ENCODE data around the gene ATN1. TPM values are rescaled to one million over a fixed set of nuclear protein-coding genes. Genes with fewer than 3 reads are reported as not detected.
A peak's percentile ranks its signal among the peaks of the same experiment; 100 is the strongest.
"Not testable (repeated sequence)": the region's sequence is repeated elsewhere in the genome, so short reads cannot be mapped to it uniquely, and the experiment has no call there.

ATN1 gene
- total RNA-seq, 4 donors from 2014 or later = 59.1 to 160 (median 112) TPM

GRCh38 chr12:6884539-6884938 is 43.2 kb upstream of the ATN1 start:
- Histone ChIP-seq H3K36me3 (no peaks in the 10 kb centered on the region), H3K27ac (no peak overlapping the region), H3K9me3 (no peaks in the 10 kb centered on the region), H3K4me3 (no peak overlapping the region), H3K27me3 (no peaks in the 10 kb centered on the region), H3K4me1 (peaks cover 4 to 17% (median 8%) of the 10 kb centered on the region in 4 donors)
- intact Hi-C loops (cut with DNase I; ENCODE audit: low total_unique reads) (no loop called here), in situ Hi-C loops (cut with MboI; ENCODE audit: low pct_ligation_motif_present in 1 of 4, low pct_unique_long_range_greater_than_20kb in 1 of 4, low sequenced_read_pairs in 3 of 4) (no loop called here)
- no peak for TF ChIP-seq POLR2AphosphoS5 (IDR thresholded peaks at IDR 0.05)
- no peak for TF ChIP-seq POLR2A (IDR thresholded peaks at IDR 0.05)
- no peak for TF ChIP-seq CTCF (IDR thresholded peaks at IDR 0.05)
- no peak for TF ChIP-seq EP300 (IDR thresholded peaks at IDR 0.05; ENCODE audit: low read depth)
- WGBS, 2 donors (ENCODE audit: low coverage in 1 of 2) = 75 to 85% methylated on average over 4 to 22 of the region's 22 CpGs
- no peak for DNase-seq

GRCh38 chr12:6886206-6886999 is 41.4 kb upstream of the ATN1 start:
- DNase-seq; H3K36me3 ChIP-seq; intact Hi-C loops (cut with DNase I; ENCODE audit: low total_unique reads); H3K9me3 ChIP-seq; H3K4me3 ChIP-seq; H3K27me3 ChIP-seq; in situ Hi-C loops (cut with MboI; ENCODE audit: low pct_ligation_motif_present in 1 of 4, low pct_unique_long_range_greater_than_20kb in 1 of 4, low sequenced_read_pairs in 3 of 4): not testable (repeated sequence)
- peaks cover 3 to 18% (median 10%) of the 10 kb centered on the region in 4 donors for H3K4me1 ChIP-seq
- peak overlapping the region in 3 of 4 donors; percentile 23 to 28 (median 27) for H3K27ac ChIP-seq
- WGBS, 2 donors (ENCODE audit: low coverage in 1 of 2) = 68 to 77% methylated on average over 5 to 11 of the region's 15 CpGs

- in situ Hi-C loops (cut with MboI; ENCODE audit: low pct_ligation_motif_present in 1 of 4, low pct_unique_long_range_greater_than_20kb in 1 of 4, low sequenced_read_pairs in 3 of 4) = no loop called here
- no peak overlapping the region for H3K4me3 ChIP-seq
- TF ChIP-seq CTCF (IDR thresholded peaks at IDR 0.05) (no peak), POLR2A (IDR thresholded peaks at IDR 0.05) (no peak), EP300 (IDR thresholded peaks at IDR 0.05; ENCODE audit: low read depth) (no peak)
- H3K9me3 ChIP-seq = no peaks in the 10 kb centered on the region
- no peak for DNase-seq
- intact Hi-C loops (cut with DNase I; ENCODE audit: low total_unique reads) = no loop called here
- no peaks in the 10 kb centered on the region for H3K36me3 ChIP-seq
- peaks cover 3 to 21% (median 16%) of the 10 kb centered on the region in 4 donors for H3K4me1 ChIP-seq
- 61 to 63% methylated on average over 5 to 8 of the region's 8 CpGs for WGBS, 2 donors (ENCODE audit: low coverage in 1 of 2)
- H3K27ac ChIP-seq = peak overlapping the region; percentile 23 to 39 (median 28)
- H3K27me3 ChIP-seq = no peaks in the 10 kb centered on the region
Observed at GRCh38 chr12:6887460-6887859, 40.3 kb upstream of the ATN1 start.

GRCh38 chr12:6888360-6888759 is 39.4 kb upstream of the ATN1 start:
- DNase-seq = no peak
- Histone ChIP-seq H3K36me3 (no peaks in the 10 kb centered on the region), H3K27me3 (no peaks in the 10 kb centered on the region), H3K9me3 (no peaks in the 10 kb centered on the region), H3K27ac (no peak overlapping the region), H3K4me1 (peaks cover 3 to 21% (median 16%) of the 10 kb centered on the region in 4 donors), H3K4me3 (no peak overlapping the region)
- TF ChIP-seq CTCF (IDR thresholded peaks at IDR 0.05) (no peak), POLR2A (IDR thresholded peaks at IDR 0.05) (no peak), POLR2AphosphoS5 (IDR thresholded peaks at IDR 0.05) (no peak), EP300 (IDR thresholded peaks at IDR 0.05; ENCODE audit: low read depth) (no peak)
- 70 to 92% methylated on average over 1 to 2 of the region's 2 CpGs for WGBS, 2 donors (ENCODE audit: low coverage in 1 of 2)
- in situ Hi-C loops (cut with MboI; ENCODE audit: low pct_ligation_motif_present in 1 of 4, low pct_unique_long_range_greater_than_20kb in 1 of 4, low sequenced_read_pairs in 3 of 4) = no loop called here
- intact Hi-C loops (cut with DNase I; ENCODE audit: low total_unique reads) = no loop called here

- H3K27me3 ChIP-seq; H3K36me3 ChIP-seq; H3K9me3 ChIP-seq; in situ Hi-C loops (cut with MboI; ENCODE audit: low pct_ligation_motif_present in 1 of 4, low pct_unique_long_range_greater_than_20kb in 1 of 4, low sequenced_read_pairs in 3 of 4); DNase-seq; H3K4me3 ChIP-seq; intact Hi-C loops (cut with DNase I; ENCODE audit: low total_unique reads); H3K27ac ChIP-seq: not testable (repeated sequence)
- 59 to 85% methylated on average over 3 to 7 of the region's 7 CpGs for WGBS, 2 donors (ENCODE audit: low coverage in 1 of 2)
- peaks cover 3 to 21% (median 16%) of the 10 kb centered on the region in 4 donors for H3K4me1 ChIP-seq
Observed at GRCh38 chr12:6888794-6889193, 39.0 kb upstream of the ATN1 start.

- WGBS, 2 donors (ENCODE audit: low coverage in 1 of 2) = 86 to 95% methylated on average over 10 to 21 of the region's 21 CpGs
- DNase-seq; intact Hi-C loops (cut with DNase I; ENCODE audit: low total_unique reads); H3K4me3 ChIP-seq; H3K27me3 ChIP-seq; H3K9me3 ChIP-seq; H3K36me3 ChIP-seq; in situ Hi-C loops (cut with MboI; ENCODE audit: low pct_ligation_motif_present in 1 of 4, low pct_unique_long_range_greater_than_20kb in 1 of 4, low sequenced_read_pairs in 3 of 4): not testable (repeated sequence)
- Histone ChIP-seq H3K27ac (peak overlapping the region; percentile 89 to 97 (median 92)), H3K4me1 (peaks cover 3 to 21% (median 16%) of the 10 kb centered on the region in 4 donors)
Observed at GRCh38 chr12:6889775-6890573, 37.8 kb upstream of the ATN1 start.

All from transverse colon (tissue), 4 donors.